LNCaP clone FGC (cell line): ENCODE data around the gene BICC1.

Experiments
- DNase-seq: peaks from one replicate; pipeline ENCODE4 v3.0.0-alpha.2; 2011; ENCODE audit warnings: low read depth
- H3K4me3 ChIP-seq: 2 replicates; pipeline ENCODE4 v1.5.1; 2011; ENCODE audit warnings: mild to moderate bottlenecking, low read depth, low read length, control low read depth
- CTCF ChIP-seq: IDR thresholded peaks from 2 replicates; pipeline ENCODE4 v1.5.1; 2012; ENCODE audit warnings: mild to moderate bottlenecking; ENCODE audit not compliant: control insufficient read depth, insufficient read depth; ENCODE audit errors: extremely low read depth

The BICC1 gene

GRCh38 chr10:58797356-58797755, 284.7 kb downstream of the BICC1 start:
- TF ChIP-seq CTCF, result no peak
- DNase-seq, result no peak
- no peak overlapping the region for H3K4me3 ChIP-seq

GRCh38 chr10:58802047-58802446, 289.4 kb downstream of the BICC1 start:
- no peak for TF ChIP-seq CTCF
- no peak for DNase-seq
- no peak overlapping the region for H3K4me3 ChIP-seq

- H3K4me3 ChIP-seq, result no peak overlapping the region
- no peak for TF ChIP-seq CTCF
- DNase-seq, result no peak
Measured at GRCh38 chr10:58806323-58806722, 293.7 kb downstream of the BICC1 start.

- H3K4me3 ChIP-seq, result no peak overlapping the region
- no peak for DNase-seq
- TF ChIP-seq CTCF, result no peak
Measured at GRCh38 chr10:58806970-58807628, 294.4 kb downstream of the BICC1 start.

GRCh38 chr10:58807629-58808022, 295.0 kb downstream of the BICC1 start:
- no peak overlapping the region for H3K4me3 ChIP-seq
- no peak for TF ChIP-seq CTCF
- no peak for DNase-seq

- no peak for TF ChIP-seq CTCF
Measured at GRCh38 chr10:58810751-58811150, 298.1 kb downstream of the BICC1 start.

GRCh38 chr10:58813573-58813972, 300.9 kb downstream of the BICC1 start:
- no peak for TF ChIP-seq CTCF
- no peak for DNase-seq
- no peak overlapping the region for H3K4me3 ChIP-seq

More at GRCh38 chr10:58810751-58811150, 298.1 kb downstream of the BICC1 start:
- H3K4me3 ChIP-seq, result no peak overlapping the region
- no peak for DNase-seq
